Stimulated activated naive CD4-positive, alpha-beta T cell treated with Interleukin-2 at 50 U/mL for 16 hours (primary cell): Measurements from ENCODE around the gene TSPAN32.

Experiments used
- DNase-seq: peaks from one replicate; lab custom pipeline; 2025; lab: John Stamatoyannopoulos, UW

Gene TSPAN32

GRCh38 chr11:2366276-2366675, 64.5 kb downstream of the TSPAN32 start:
- DNase-seq, result no peak

DNA sequence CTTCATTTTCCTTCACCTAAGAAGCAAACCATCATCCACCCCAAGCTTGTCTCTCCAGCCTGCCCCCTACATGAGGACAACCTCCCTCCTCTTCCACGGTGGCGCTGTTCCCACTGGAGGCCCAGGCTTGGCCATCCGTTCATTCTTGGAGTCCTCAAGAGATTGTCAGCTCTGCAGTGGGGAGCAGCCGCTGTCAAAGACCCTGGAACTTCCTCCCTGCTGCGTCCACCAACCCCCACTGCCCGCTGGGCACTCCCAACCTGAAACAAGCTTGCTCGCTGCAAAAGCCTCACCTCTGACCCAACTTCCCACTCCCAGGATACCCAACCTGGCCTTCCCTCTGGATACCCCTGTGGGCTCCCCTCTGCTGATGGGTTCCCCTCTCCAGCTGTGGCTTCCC, 64.9 kb downstream of the TSPAN32 start:
- DNase-seq, result no peak

- DNase-seq, result no peak
Observed at GRCh38 chr11:2367266-2368160, 65.7 kb downstream of the TSPAN32 start.
